Endothelial cell of umbilical vein (primary cell): ENCODE results near the gene CCDC197. TPM values are rescaled to one million over a fixed set of nuclear protein-coding genes. Genes with fewer than 3 reads are reported as not detected.

ENCODE experiments used
- BruUV-seq: library from RNA; stranded (reverse); fragments of 400-500 nt; replicated peaks from 2 replicates; lab custom pipeline; 2021; lab: Mats Ljungman, UMichigan
- CTCF ChIA-PET: fragments of 300-600, 350-600 bp; sonication (Branson Sonifier 250); formaldehyde crosslinking; loops from one replicate; lab custom pipeline; 2021; ENCODE audit warnings: antibody characterized with exemption, inconsistent platforms; lab: Charles Lee
- POLR2A ChIA-PET: fragments of 300-600, 350-600 bp; sonication (Branson Sonifier 250); formaldehyde crosslinking; loops from one replicate; lab custom pipeline; 2021; ENCODE audit warnings: antibody characterized with exemption, inconsistent platforms; lab: Charles Lee
- DNase-seq: peaks from one replicate; pipeline ENCODE4 v3.0.0-alpha.2; 2011; ENCODE audit warnings: low read depth, low spot score
- FAIRE-seq: peaks from 2 replicates; lab custom pipeline; 2011; peaks lifted over from hg19 to GRCh38; lab: Jason Lieb, UNC
- H2AFZ ChIP-seq: 2 replicates; pipeline ENCODE4 v1.6.0; 2012; ENCODE audit warnings: low read depth, low read length, control low read depth, inconsistent platforms
- H3K27ac ChIP-seq: 2 replicates; pipeline ENCODE4 v1.5.1; 2011; ENCODE audit warnings: low read depth, mild to moderate bottlenecking, control low read depth, low read length, moderate library complexity; ENCODE audit not compliant: insufficient read depth
- H3K27me3 ChIP-seq, 2 experiments: 2 replicates each; pipeline versions ENCODE4 v1.6.0 to v1.6.1; 2011; ENCODE audit warnings: low read length in 2 of 2, mixed read lengths in 1 of 2; ENCODE audit not compliant: control insufficient read depth in 2 of 2, insufficient read depth in 2 of 2
- H3K36me3 ChIP-seq, 2 experiments: 2 replicates in 1 of 2; 3 replicates in 1 of 2; pipeline ENCODE4 v1.5.1; 2011; ENCODE audit warnings: low read length in 2 of 2, mild to moderate bottlenecking in 1 of 2, moderate library complexity in 1 of 2; ENCODE audit not compliant: control insufficient read depth in 2 of 2, insufficient read depth in 2 of 2; ENCODE audit errors: extremely low read depth in 1 of 2
- H3K4me1 ChIP-seq: 3 replicates; pipeline ENCODE4 v1.5.1; 2011; ENCODE audit warnings: mild to moderate bottlenecking, low read length; ENCODE audit not compliant: control insufficient read depth, insufficient read depth; ENCODE audit errors: extremely low read depth
- H3K4me2 ChIP-seq: 2 replicates; pipeline ENCODE4 v1.6.1; 2011; ENCODE audit warnings: low read length, control low read depth, mixed read lengths; ENCODE audit not compliant: insufficient read depth
- H3K4me3 ChIP-seq, 3 experiments: fragments of 200-600 bp in 1 of 3; sonication (generic), shearing (Covaris generic) in 1 of 3; replicated peaks in 1 of 3; 2 replicates each; pipeline ENCODE4 v1.5.1; 2011 to 2016; ENCODE audit warnings: control low read depth in 3 of 3, low read length in 3 of 3, mild to moderate bottlenecking in 2 of 3, inconsistent platforms in 1 of 3, low read depth in 1 of 3, moderate library complexity in 1 of 3; ENCODE audit not compliant: insufficient read depth in 1 of 3
- H3K79me2 ChIP-seq: 2 replicates; pipeline ENCODE4 v1.6.0; 2012; ENCODE audit warnings: low read length, inconsistent platforms; ENCODE audit not compliant: control insufficient read depth, insufficient read depth
- H3K9ac ChIP-seq: replicated peaks from 2 replicates; pipeline ENCODE3; 2011; ENCODE audit warnings: low read length, control low read depth; ENCODE audit not compliant: insufficient read depth; ENCODE audit errors: extremely low read depth
- H3K9me1 ChIP-seq: replicated peaks from 3 replicates; pipeline ENCODE4 v1.6.0; 2011; ENCODE audit warnings: mild to moderate bottlenecking, low read length; ENCODE audit not compliant: control insufficient read depth, insufficient read depth; ENCODE audit errors: extremely low read depth
- H3K9me3 ChIP-seq: replicated peaks from 2 replicates; pipeline ENCODE4 v1.5.1; 2012; ENCODE audit warnings: low read length, inconsistent platforms; ENCODE audit not compliant: control insufficient read depth, insufficient read depth
- H4K20me1 ChIP-seq: replicated peaks from 2 replicates; pipeline ENCODE3; 2011; ENCODE audit warnings: mild to moderate bottlenecking, low read length; ENCODE audit not compliant: control insufficient read depth, insufficient read depth; ENCODE audit errors: extremely low read depth
- CTCF ChIP-seq, 2 donors: IDR thresholded peaks; 1 replicate in 1 of 2; 2 replicates in 1 of 2; pipeline ENCODE4 v1.5.1; 2011; ENCODE audit warnings: low read length in 2 of 2, mild to moderate bottlenecking in 2 of 2, moderate library complexity in 2 of 2, control low read depth in 1 of 2, inconsistent platforms in 1 of 2, low read depth in 1 of 2; ENCODE audit not compliant: insufficient read depth in 1 of 2; ENCODE audit errors: extremely low read depth in 1 of 2
- EZH2 ChIP-seq: IDR thresholded peaks from 2 replicates; pipeline ENCODE4 v1.6.1; 2012; ENCODE audit warnings: borderline replicate concordance, low read depth, mild to moderate bottlenecking, moderate library complexity, low read length, inconsistent platforms; ENCODE audit not compliant: severe bottlenecking
- FOS ChIP-seq: IDR thresholded peaks from 2 replicates; pipeline ENCODE4 v1.6.1; 2011; ENCODE audit warnings: mild to moderate bottlenecking, low read length, moderate library complexity, borderline replicate concordance; ENCODE audit not compliant: insufficient read depth
- GATA2 ChIP-seq: IDR thresholded peaks from 2 replicates; pipeline ENCODE4 v1.7.0; 2011; ENCODE audit warnings: low read depth, mild to moderate bottlenecking, moderate library complexity, mixed read lengths, low read length; ENCODE audit not compliant: insufficient read length, insufficient read depth
- JUN ChIP-seq: IDR thresholded peaks from 2 replicates; pipeline ENCODE4 v1.6.1; 2011; ENCODE audit warnings: borderline replicate concordance, low read depth; ENCODE audit not compliant: insufficient read length, insufficient read depth
- MYC ChIP-seq: IDR thresholded peaks from one replicate; pipeline ENCODE4 v1.6.1; 2011; ENCODE audit warnings: mild to moderate bottlenecking, low read depth, low read length
- POLR2A ChIP-seq: IDR thresholded peaks from 2 replicates; pipeline ENCODE4 v1.6.1; 2012; ENCODE audit warnings: low read depth, mild to moderate bottlenecking, control low read depth, low read length
- POLR2AphosphoS5 ChIP-seq: IDR thresholded peaks from 2 replicates; pipeline ENCODE4 v1.6.1; 2012; ENCODE audit warnings: low read depth, mild to moderate bottlenecking, control low read depth, low read length, moderate library complexity; ENCODE audit not compliant: insufficient read depth
- dilution Hi-C: fragments of 300-500 bp; cut with MboI; formaldehyde crosslinking; loops from one replicate; pipeline ENCODE4 v1.15.0; 2019; ENCODE audit warnings: low sequenced_read_pairs; ENCODE audit not compliant: extremely low pct_ligation_motif_present
- intact Hi-C: fragments of 100-400 bp; cut with micrococcal nuclease; formaldehyde crosslinking; loops from one replicate; pipeline ENCODE4 v1.10.0; 2022
- polyA plus RNA-seq, 4 experiments: library from polyadenylated mRNA; depleted of rRNA in 3 of 4; stranded (reverse) in 3 of 4; unstranded in 1 of 4; fragments of >200 nt; gene quantifications; 2 replicates each; pipeline versions ENCODE4 v1.2.1 to v1.2.3, GENCODE V29; 2011 to 2012; ENCODE audit warnings: missing spikeins in 1 of 4
- total RNA-seq: library from RNA; stranded (reverse); gene quantifications from 2 replicates; pipeline ENCODE4 v1.2.3, GENCODE V29; 2021
- TF ChIP-seq, protein P1 (sequence below): IDR thresholded peaks from 2 replicates; pipeline ENCODE4 v1.6.1; 2011; ENCODE audit not compliant: insufficient read depth, insufficient read length

Gene CCDC197
- total and polyA plus RNA-seq, 2 donors (not counting 3 experiments of a cell fraction or from before 2014, with no cell fraction given), result not detected

DNA sequence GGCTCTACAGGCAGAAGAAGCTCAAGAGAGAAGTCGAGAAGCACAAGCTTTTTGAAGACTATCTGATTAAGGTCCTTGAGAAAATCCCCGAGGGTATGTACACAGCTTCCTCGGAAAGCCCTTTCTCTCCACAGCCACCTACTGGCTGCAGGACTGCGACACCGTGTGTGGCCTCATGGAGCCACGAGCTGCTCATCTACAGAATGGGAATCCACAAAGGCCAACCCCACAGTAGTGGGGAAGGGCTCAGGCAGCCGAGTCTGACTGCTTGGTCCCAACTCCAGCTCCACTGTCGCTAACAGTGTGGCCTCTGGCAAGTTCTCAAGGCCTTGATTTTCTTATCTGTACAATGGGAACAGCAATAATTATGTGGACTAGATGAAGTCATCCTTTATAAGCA lies 2.5 kb downstream of the CCDC197 start:
- FAIRE-seq (no peak), DNase-seq (no peak)
- Histone ChIP-seq H3K9me1 (no peaks in the 10 kb centered on the region), H3K9ac (no peak overlapping the region), H3K27ac (no peak overlapping the region), H2AFZ (no peak overlapping the region), H3K4me3 (no peak overlapping the region), H3K4me2 (no peak overlapping the region), H3K9me3 (no peaks in the 10 kb centered on the region), H4K20me1 (no peaks in the 10 kb centered on the region), H3K79me2 (no peaks in the 10 kb centered on the region), H3K4me1 (no peaks in the 10 kb centered on the region), H3K27me3 (no peaks in the 10 kb centered on the region), H3K36me3 (no peaks in the 10 kb centered on the region)
- CTCF ChIA-PET, result interaction anchor here (0.8 to 12.5 kb wide), 6 partner anchors 16 to 792 kb away, joined by 3 to 368 read pairs (median 4); partner anchors contain the start of gene UBR7
- BruUV-seq, result no TSS peak
- dilution Hi-C loops, result no loop called here
- TF ChIP-seq GATA2 (no peak), CTCF (IDR thresholded peaks at IDR 0.05; ENCODE audit: extremely low read depth in 1 of 2, insufficient read depth in 1 of 2, low read depth in 1 of 2, low read length in 2 of 2) (no peak), FOS (no peak), POLR2AphosphoS5 (no peak), MYC (no peak), EZH2 (no peak), POLR2A (no peak), JUN (no peak)
- TF ChIP-seq, protein P1, sequence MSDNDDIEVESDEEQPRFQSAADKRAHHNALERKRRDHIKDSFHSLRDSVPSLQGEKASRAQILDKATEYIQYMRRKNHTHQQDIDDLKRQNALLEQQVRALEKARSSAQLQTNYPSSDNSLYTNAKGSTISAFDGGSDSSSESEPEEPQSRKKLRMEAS, result no peak
- intact Hi-C loops, result no loop called here
- POLR2A ChIA-PET, result no interaction called here
